Measurements from ENCODE around the gene SYNGR3.

SYNGR3 gene, protein sequence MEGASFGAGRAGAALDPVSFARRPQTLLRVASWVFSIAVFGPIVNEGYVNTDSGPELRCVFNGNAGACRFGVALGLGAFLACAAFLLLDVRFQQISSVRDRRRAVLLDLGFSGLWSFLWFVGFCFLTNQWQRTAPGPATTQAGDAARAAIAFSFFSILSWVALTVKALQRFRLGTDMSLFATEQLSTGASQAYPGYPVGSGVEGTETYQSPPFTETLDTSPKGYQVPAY
- total RNA-seq = 3.2 to 6.9 (median 4.3) reads per million in 9 experiments

DNA sequence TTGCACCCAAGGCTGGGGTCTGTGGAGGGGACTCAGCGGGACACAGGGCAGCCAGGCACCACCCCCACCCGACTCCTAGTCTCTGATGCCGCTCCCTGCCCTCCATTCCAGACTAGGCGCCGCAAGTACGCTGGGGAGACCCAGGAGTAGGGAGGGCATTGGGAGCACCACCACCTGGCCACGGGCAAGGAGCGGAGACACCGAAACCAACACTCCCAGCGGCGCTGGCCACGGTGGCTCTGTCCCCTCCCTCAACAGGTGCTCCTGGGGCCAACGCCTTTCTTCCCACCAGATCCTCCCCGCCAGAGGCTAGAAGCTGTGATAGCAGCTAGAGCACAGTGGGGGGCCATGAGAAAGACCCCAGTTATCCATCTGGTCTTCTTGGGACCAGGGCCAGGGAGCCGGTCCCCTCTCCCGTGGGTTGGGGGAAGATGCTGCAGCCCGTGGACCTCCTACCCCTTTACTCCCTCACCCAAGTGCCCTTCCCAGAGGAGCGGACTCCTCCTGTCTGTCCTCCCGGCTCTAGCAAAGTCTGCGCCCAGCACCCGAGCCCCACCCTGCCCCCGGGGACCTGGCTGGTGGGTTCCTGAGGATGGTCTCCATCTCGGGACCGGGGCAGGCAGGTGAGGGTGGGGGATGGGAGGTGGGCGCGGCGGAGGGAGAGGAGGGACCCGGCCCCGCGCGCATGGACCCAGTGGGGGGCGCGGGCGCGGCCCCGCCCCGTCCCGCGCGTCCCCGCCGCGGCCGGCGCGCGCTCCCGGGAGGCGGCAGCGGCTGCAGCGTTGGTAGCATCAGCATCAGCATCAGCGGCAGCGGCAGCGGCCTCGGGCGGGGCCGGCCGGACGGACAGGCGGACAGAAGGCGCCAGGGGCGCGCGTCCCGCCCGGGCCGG, at the start of gene SYNGR3:
SYNGR3 (plus strand) TSS at position 762 of the 892 bp plus-strand sequence. CDS start 133 bp downstream, outside the sequence.
- Mint-ChIP-seq H3K27me3 (peaks cover 5 to 12% of the 10 kb centered on the region in 2 donors), H3K4me1 (ENCODE audit: low read depth in 2 of 2) (peaks cover 16% of the 10 kb centered on the region in 2 donors), H3K9me3 (no peaks in the 10 kb centered on the region), H3K36me3 (ENCODE audit: insufficient read depth) (peaks cover 12% of the 10 kb centered on the region), H3K27ac (peak within 1 kb of the TSS; percentile 54 to 88), H3K4me3 (peak within 1 kb of the TSS; percentile 76 to 80)
- no peak for DNase-seq
- ATAC-seq (replicated peaks) = no peak

DNA sequence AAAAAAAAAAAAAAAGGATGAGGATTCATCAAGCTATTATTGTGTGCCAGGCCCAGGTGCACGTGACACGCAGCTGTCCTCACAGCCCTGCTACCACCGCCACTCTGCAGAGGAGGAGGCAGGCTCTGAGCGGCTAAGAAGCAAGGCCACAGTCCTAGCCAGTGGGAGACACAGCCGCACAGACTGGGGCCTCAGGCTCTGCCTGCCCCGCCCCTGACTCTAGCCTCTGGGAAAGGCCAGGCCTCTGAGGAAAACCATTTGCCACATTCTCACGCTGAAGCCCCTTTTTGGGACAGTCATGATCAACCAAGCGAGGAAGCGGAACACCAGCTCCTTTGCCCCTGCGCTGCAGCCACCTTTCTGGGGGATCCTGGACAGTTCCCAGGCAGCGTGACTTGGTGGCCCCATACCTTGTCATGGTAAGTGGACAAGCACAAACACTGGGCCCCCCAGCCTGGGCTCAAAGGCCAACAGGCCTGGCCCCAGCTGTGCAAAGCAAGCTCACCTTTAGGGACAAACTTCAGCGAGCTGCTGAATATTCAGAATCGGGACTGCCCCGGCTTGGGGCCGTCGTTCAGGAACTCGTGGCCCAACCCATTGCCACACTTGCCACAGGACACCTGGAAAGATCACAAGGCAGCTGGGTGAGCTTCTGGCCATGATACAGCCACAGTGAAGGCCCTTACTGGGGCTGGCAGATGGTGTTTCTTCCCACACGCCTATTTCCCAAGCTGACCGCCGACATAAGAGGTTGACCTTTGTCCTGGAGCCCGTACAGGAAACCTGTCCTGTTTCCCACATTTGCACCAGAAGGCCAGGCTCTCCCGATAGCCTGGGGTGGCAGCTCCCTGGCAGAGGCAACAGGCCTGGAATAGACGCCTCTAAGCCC, 49.3 kb upstream of the SYNGR3 start:
- H3K4me1 Mint-ChIP-seq (ENCODE audit: low read depth in 2 of 2) = peaks cover 9 to 13% of the 10 kb centered on the region in 2 donors
- no peak for ATAC-seq (replicated peaks)
- H3K36me3 Mint-ChIP-seq (ENCODE audit: insufficient read depth) = peaks cover 15% of the 10 kb centered on the region
- H3K27ac Mint-ChIP-seq = no peak overlapping the region
- no peak overlapping the region for H3K4me3 Mint-ChIP-seq
- no peaks in the 10 kb centered on the region for H3K27me3 Mint-ChIP-seq
- no peak for DNase-seq
- H3K9me3 Mint-ChIP-seq = no peaks in the 10 kb centered on the region

DNA sequence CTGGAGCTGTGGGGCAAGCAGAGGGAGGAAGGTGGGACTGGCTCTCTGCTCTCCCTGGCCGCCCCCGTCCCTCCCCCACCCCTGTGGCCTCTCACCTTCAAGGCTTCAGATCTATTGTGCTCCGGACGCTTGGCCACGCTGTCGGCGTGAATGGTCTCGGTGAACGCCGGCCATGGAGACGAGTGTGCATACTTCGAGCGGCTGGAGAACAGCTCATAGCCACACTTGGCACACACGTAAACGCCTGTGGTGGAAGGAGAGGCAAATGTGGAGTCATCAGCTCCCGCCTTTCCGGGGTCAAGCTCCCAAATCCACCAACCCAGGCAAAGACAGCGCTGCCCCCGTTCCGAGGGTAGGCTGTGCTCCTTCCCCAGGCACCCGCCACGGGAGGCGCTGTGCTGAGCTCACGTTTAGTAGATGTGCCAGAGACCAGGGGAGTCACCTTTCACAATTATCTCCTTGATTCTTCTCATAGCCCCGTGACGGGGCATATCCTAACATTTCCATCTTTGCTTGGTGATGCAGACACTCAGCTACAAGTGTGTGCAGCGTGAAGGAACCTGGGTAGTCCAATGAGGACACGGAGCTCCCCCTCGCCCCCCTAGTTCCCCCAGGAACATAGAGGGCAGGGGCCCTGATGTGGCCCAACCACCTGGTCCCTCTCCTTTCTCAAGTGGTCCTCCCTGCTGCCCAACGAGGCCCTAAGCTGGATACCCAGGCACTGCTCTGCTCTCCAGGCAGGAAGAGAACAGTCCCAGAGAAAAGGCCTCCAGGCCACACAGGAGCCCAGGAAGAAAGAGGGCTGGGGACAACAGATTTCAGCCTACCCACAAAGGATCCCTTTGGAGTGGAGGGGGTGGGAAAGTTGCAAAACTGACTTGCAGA, 48.4 kb upstream of the SYNGR3 start:
- DNase-seq (no peak), ATAC-seq (replicated peaks) (no peak)
- Mint-ChIP-seq H3K36me3 (ENCODE audit: insufficient read depth) (peaks cover 15% of the 10 kb centered on the region), H3K9me3 (no peaks in the 10 kb centered on the region), H3K4me3 (peak overlapping the region; percentile 90 to 92), H3K27ac (no peak overlapping the region), H3K27me3 (no peaks in the 10 kb centered on the region), H3K4me1 (ENCODE audit: low read depth in 2 of 2) (peaks cover 9 to 13% of the 10 kb centered on the region in 2 donors)

DNA sequence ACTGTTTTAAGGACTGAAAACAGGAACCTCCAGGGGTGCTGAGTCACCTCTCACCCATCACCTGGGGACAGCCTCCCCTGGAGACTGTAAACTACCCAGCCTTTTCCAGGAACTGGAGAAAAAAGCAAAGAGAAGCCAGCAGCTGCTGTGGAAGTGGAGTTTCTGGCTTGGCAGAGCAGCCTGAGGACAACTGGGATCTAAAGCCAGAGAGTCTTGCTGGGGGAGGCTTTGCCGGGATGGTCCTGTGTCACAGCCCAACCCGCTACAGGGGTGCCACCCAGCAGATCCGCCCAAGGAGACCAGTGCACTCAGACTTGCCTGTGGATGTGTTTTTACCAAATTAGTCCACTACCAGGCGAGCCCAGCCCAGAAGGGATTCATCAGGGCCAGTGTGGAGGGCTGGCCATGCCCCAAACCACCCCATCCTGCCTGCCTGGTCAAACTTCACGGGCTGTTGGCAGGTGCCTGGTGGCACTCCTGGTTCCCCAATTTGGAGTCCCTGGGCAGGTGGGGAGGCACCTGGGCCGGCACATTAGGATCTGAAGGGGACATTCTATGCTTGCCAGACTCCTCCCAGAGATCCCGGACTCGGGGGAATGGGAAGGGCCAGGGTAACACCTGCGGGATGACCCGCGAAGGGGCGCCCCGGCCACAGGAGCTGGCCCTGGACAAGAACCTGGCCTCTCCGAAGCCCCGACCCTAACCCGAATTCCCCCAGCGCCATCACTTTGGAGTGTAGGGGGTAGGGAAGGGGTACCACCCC, 47.5 kb upstream of the SYNGR3 start:
- peak overlapping the region; percentile 90 to 92 for H3K4me3 Mint-ChIP-seq
- H3K9me3 Mint-ChIP-seq = no peaks in the 10 kb centered on the region
- H3K4me1 Mint-ChIP-seq (ENCODE audit: low read depth in 2 of 2) = peaks cover 9 to 13% of the 10 kb centered on the region in 2 donors
- H3K27me3 Mint-ChIP-seq = no peaks in the 10 kb centered on the region
- peak overlapping the region; percentile 74 to 88 for H3K27ac Mint-ChIP-seq
- peaks cover 15% of the 10 kb centered on the region for H3K36me3 Mint-ChIP-seq (ENCODE audit: insufficient read depth)
- DNase-seq (no peak), ATAC-seq (replicated peaks) (no peak)

DNA sequence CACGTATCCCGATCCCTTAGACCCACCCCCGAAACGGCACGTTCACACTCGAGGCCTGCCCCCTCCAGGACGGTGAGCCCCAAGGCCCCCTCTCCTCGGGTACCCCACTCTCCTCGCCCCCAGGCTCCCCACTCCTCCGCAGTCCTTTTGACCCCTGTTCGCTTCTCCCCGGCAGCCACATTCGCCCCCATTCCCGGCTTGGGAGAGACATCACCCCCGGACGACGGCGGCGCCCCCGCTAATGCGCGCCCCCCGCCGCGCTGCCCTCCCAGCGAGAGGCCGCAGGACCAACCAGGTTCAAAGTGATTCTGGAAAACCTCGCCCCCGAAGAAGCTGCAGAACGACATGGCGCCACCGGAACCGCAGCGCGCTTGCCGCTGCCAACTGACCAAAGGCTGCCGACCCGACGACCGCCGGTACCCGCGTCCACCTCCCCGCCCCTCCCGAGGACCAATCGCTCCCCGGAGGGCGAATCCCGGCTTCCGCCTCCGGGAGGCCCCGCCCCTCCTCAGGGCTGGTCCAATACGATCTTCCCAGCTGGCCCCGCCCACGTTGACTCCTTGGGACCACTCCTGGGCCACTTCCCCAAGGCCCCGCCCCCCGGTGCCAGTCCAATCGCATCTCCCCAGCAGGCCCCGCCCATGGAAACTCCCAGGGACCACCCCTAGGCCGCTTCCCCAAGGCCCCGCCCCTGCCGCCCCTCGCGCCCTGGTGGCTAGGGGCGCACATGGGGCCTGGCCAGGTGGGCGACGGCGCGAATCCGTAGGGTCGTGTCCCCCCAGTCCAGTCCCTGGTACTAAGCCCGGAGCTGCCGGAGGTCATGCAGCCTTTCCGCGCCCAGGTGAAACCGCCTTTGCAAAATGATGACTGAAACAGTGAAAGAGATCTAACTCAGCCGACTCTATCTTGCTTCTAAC, 46.7 kb upstream of the SYNGR3 start, which contains the start of gene MSRB1:
MSRB1 (minus strand) TSS at position 390 of the 917 bp plus-strand sequence; CDS start at position 347, 43 bp downstream.
- peaks cover 9 to 13% of the 10 kb centered on the region in 2 donors for H3K4me1 Mint-ChIP-seq (ENCODE audit: low read depth in 2 of 2)
- H3K27ac Mint-ChIP-seq = peak within 1 kb of the TSS; percentile 74 to 88
- no peaks in the 10 kb centered on the region for H3K9me3 Mint-ChIP-seq
- DNase-seq (peak; percentile 97 to 99 (median 98)), ATAC-seq (replicated peaks) (peak; percentile 98)
- H3K36me3 Mint-ChIP-seq (ENCODE audit: insufficient read depth) = peaks cover 12% of the 10 kb centered on the region
- H3K27me3 Mint-ChIP-seq = no peaks in the 10 kb centered on the region
- H3K4me3 Mint-ChIP-seq = peak within 1 kb of the TSS; percentile 90 to 92

DNA sequence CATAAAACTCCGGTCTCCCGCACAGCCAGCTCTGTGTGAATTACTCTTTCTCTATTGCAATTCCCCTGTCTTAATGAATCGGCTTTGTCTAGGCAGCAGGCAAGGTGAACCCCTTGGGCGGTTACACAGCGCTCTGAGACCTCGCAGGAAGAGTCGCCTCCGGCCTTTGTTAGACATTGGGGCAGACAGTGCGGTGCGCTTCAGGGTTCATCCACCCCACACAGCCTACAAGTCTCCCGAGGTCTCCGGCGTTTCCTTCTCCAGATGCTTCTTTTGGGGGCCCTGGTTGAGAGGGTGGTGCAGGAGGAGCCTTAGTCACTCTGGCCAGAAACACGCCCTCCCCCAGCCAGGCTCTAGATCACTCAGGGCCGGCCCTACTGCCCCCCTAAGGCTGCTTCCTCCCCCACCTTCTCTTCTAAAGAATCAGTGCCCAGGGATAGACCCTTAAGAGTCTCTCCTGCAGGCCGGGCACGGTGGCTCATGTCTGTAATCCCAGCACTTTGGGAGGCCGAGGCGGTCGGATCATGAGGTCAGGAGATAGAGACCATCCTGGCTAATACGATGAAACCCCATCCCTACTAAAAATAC, 45.1 kb upstream of the SYNGR3 start:
- H3K4me1 Mint-ChIP-seq (ENCODE audit: low read depth in 2 of 2) = peaks cover 9 to 13% of the 10 kb centered on the region in 2 donors
- H3K27ac Mint-ChIP-seq = peak overlapping the region in 1 of 2 donors; percentile 67
- no peaks in the 10 kb centered on the region for H3K27me3 Mint-ChIP-seq
- no peak for ATAC-seq (replicated peaks)
- peak overlapping the region; percentile 51 to 64 for H3K4me3 Mint-ChIP-seq
- no peak for DNase-seq
- H3K36me3 Mint-ChIP-seq (ENCODE audit: insufficient read depth) = peaks cover 7% of the 10 kb centered on the region
- H3K9me3 Mint-ChIP-seq = no peaks in the 10 kb centered on the region

DNA sequence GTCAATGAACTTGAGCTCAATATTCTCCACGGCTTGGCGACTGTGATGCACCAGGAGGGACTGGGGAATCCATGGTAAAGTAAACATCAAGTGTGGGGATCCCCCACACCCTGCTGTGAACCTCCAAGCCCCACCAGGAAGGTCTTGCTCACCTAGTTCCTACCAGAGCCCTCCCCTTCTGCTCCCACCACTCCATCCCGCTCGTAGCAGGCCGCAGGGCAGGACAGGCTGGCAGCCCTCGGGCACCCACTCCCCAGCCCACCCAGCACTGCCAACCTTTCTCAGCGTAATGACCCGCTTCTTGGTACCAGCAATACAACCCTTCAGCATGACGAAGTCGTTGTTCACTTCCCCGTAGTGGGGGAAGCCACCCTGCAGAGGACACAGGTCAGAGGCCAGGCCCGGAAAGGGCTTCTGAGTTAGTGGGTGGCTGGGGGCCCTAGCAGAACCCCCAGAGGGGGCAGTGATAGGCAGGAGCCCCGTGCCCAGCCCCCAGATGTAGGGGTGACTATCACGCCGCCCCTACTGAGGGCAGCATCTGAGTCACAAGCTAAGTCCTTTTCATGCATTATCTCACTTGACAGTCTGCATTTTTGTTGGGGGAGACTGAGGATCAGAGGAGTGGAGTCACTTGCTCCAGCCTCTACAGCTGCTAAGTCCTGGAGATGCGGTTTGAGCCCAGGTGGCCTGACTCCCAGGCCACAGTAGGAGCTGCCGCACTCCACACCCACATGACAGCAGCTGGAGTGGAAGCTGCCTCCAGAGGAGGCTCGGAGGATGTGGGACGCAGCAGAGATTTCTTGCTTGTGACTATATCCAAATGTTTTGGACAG, 44.0 kb upstream of the SYNGR3 start:
- DNase-seq (no peak), ATAC-seq (replicated peaks) (no peak)
- H3K4me3 Mint-ChIP-seq = no peak overlapping the region
- no peaks in the 10 kb centered on the region for H3K9me3 Mint-ChIP-seq
- no peak overlapping the region for H3K27ac Mint-ChIP-seq
- H3K4me1 Mint-ChIP-seq (ENCODE audit: low read depth in 2 of 2) = peaks cover 9 to 13% of the 10 kb centered on the region in 2 donors
- H3K36me3 Mint-ChIP-seq (ENCODE audit: insufficient read depth) = no peaks in the 10 kb centered on the region
- H3K27me3 Mint-ChIP-seq = peaks cover 0 to 1% of the 10 kb centered on the region in 2 donors

DNA sequence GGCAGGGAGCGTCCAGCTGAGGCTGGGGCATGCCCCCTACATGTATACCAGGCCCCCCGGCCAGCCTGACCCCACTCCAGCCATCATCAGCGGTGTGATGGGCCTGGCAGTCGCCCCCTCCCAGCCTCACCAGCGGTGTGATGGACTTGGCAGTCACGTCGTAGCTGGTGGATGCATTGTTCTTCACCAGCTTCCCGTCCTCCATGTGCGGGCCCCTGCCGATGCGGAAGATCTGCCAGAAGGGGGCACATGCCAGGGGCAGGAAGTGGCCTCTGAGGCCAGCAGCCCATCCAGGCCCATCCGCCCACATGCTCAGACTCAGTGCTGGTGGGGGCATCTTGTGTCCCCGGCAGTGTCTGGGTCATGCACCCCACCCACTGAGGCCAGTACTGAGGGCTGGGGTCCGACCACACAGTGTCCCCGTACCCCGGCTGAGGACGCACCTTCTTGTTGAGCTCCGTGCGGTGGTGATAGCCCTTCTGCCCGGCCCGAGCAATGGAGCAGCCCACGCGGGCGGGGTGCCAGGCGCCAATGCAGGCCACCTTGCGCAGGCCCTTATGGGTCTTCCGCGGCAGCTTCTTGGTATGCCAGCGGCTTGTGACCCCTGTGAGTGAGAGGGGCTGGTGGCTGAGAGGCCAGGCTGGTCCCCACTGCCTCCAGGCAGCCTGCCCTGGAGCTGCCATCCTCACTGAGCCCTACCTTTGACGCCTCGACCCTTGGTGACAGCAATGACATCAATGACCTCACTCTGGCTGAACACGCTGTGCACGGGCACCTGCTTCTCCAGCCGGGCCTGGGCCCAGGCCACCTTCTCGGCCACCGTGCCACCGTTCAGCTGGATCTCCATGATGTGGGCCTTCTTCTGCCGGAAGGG, 43.0 kb upstream of the SYNGR3 start:
- H3K27me3 Mint-ChIP-seq = peaks cover 0 to 8% of the 10 kb centered on the region in 2 donors

DNA sequence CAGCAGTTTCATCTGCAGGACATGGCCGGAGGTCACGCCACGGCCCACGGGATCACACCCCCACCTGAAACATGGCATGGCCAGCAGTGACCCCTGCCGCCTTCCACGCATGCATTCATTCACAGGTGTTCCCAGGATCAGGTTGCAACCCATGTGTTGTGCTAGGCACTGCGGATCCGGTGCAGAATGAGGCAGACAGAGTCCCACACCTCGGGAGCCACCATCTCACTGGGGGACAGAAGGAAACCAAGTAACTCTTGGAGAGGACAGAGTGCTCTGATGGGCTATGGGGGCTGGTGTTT, 42.5 kb upstream of the SYNGR3 start:
- no peak for ATAC-seq (replicated peaks)
- H3K27ac Mint-ChIP-seq = no peak overlapping the region
- peaks cover 0 to 8% of the 10 kb centered on the region in 2 donors for H3K27me3 Mint-ChIP-seq
- no peak for DNase-seq
- peaks cover 8 to 9% of the 10 kb centered on the region in 2 donors for H3K4me1 Mint-ChIP-seq (ENCODE audit: low read depth in 2 of 2)
- H3K9me3 Mint-ChIP-seq = no peaks in the 10 kb centered on the region
- no peak overlapping the region for H3K4me3 Mint-ChIP-seq
- H3K36me3 Mint-ChIP-seq (ENCODE audit: insufficient read depth) = no peaks in the 10 kb centered on the region

More for the DNA sequence above, 43.0 kb upstream of the SYNGR3 start:
- Mint-ChIP-seq H3K9me3 (no peaks in the 10 kb centered on the region), H3K27ac (no peak overlapping the region), H3K4me3 (no peak overlapping the region), H3K4me1 (ENCODE audit: low read depth in 2 of 2) (peaks cover 9 to 11% of the 10 kb centered on the region in 2 donors), H3K36me3 (ENCODE audit: insufficient read depth) (no peaks in the 10 kb centered on the region)
- ATAC-seq (replicated peaks) (no peak), DNase-seq (no peak)

Data from effector memory CD8-positive, alpha-beta T cell (primary cell).